PFSK-1 (cell line): Measurements from ENCODE around the gene PTPN11. TPM values are rescaled to one million over a fixed set of nuclear protein-coding genes. Genes with fewer than 3 reads are reported as not detected.

Experiments
- FOXP2 ChIP-seq: optimal IDR thresholded peaks from 2 replicates; pipeline ENCODE3; 2011; ENCODE audit warnings: borderline replicate concordance, control low read depth, inconsistent platforms; ENCODE audit not compliant: insufficient read depth; ENCODE audit errors: extremely low read length, extremely low read depth
- POLR2AphosphoS5 ChIP-seq: IDR thresholded peaks from 2 replicates; pipeline ENCODE4 v1.6.1; 2012; ENCODE audit warnings: low read depth, mild to moderate bottlenecking, control low read depth, low read length, moderate library complexity
- REST ChIP-seq, 2 experiments: IDR thresholded peaks; 2 replicates each; pipeline versions ENCODE4 v1.6.1 to v1.8.0; 2011 to 2012; ENCODE audit warnings: low read depth in 2 of 2, low read length in 2 of 2, control low read depth in 1 of 2, inconsistent platforms in 1 of 2, mild to moderate bottlenecking in 1 of 2, moderate library complexity in 1 of 2; ENCODE audit not compliant: insufficient read depth in 1 of 2
- SIN3A ChIP-seq: IDR thresholded peaks from 2 replicates; pipeline ENCODE4 v1.6.1; 2012; ENCODE audit warnings: mild to moderate bottlenecking, low read length, moderate library complexity, borderline replicate concordance; ENCODE audit not compliant: insufficient read depth
- TAF1 ChIP-seq: IDR thresholded peaks from 2 replicates; pipeline ENCODE4 v1.6.1; 2012; ENCODE audit warnings: low read length, control low read depth, borderline replicate concordance; ENCODE audit not compliant: insufficient read depth
- polyA plus RNA-seq: library from polyadenylated mRNA; unstranded; fragments of >200 nt; gene quantifications from one replicate; pipeline ENCODE4 v1.2.1, GENCODE V29; 2012; ENCODE audit warnings: low read depth, missing spikeins; ENCODE audit not compliant: insufficient read length

The PTPN11 gene
- polyA plus RNA-seq: 47.5 TPM

GRCh38 chr12:112418608-112419296 lies at the start of gene PTPN11:
Gene PTPN11 (plus strand): TSS chr12:112418947. CDS start chr12:112419112, 165 bp downstream.
- TF ChIP-seq REST (IDR thresholded peaks at IDR 0.05; ENCODE audit: insufficient read depth in 1 of 2, low read depth in 2 of 2, low read length in 2 of 2): 0 out of 4 replicates have a peak, but pooled peaks of 1 of the 2 experiments have one; percentile 62
- TF ChIP-seq FOXP2: peak; percentile 80
- peak; percentile 93 for TF ChIP-seq POLR2AphosphoS5
- TF ChIP-seq SIN3A: peak; percentile 95; the same call in 1 of the 2 replicates
- peak; percentile 95 for TF ChIP-seq TAF1

- TF ChIP-seq FOXP2 (no peak), TAF1 (no peak), REST (IDR thresholded peaks at IDR 0.05; ENCODE audit: insufficient read depth in 1 of 2, low read depth in 2 of 2, low read length in 2 of 2) (no peak), SIN3A (no peak), POLR2AphosphoS5 (no peak)
Observed at GRCh38 chr12:112370199-112370598, 48.5 kb upstream of the PTPN11 start.

GRCh38 chr12:112370868-112371510 lies 47.8 kb upstream of the PTPN11 start:
- TF ChIP-seq TAF1: no peak
- no peak for TF ChIP-seq FOXP2
- TF ChIP-seq SIN3A: no peak
- no peak for TF ChIP-seq POLR2AphosphoS5
- no peak for TF ChIP-seq REST (IDR thresholded peaks at IDR 0.05; ENCODE audit: insufficient read depth in 1 of 2, low read depth in 2 of 2, low read length in 2 of 2)

GRCh38 chr12:112374166-112374740 lies 44.5 kb upstream of the PTPN11 start:
- TF ChIP-seq SIN3A (no peak), FOXP2 (no peak), TAF1 (no peak), REST (IDR thresholded peaks at IDR 0.05; ENCODE audit: insufficient read depth in 1 of 2, low read depth in 2 of 2, low read length in 2 of 2) (no peak), POLR2AphosphoS5 (no peak)
